ENCODE measurements around the gene ZSCAN29.

DNA sequence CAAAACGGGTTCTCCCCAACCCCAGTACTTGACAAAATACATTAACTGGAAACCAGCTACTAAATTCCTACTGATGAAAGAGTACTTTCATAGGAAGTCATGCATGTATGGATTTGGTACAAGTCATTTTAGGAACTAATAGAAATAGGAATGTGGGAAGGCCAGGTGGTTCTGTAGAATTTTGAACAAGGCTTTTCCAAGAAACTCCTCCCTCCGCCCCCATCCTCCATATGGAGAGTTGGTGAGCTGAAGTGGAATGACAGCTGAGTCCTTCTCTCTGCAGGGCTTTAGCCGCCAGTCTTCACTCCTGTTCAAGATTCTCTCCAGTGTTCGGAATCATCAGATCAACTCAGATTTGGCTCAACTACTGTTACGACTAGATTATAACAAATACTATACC, 33.3 kb upstream of the ZSCAN29 start:
- TF ChIP-seq TARDBP (IDR thresholded peaks at IDR 0.05) (no peak), ELF4 (IDR thresholded peaks at IDR 0.05) (no peak), ARNT (IDR thresholded peaks at IDR 0.05) (no peak), FOXA1 (IDR thresholded peaks at IDR 0.05) (no peak), SUZ12 (IDR thresholded peaks at IDR 0.05) (no peak), FOXM1 (IDR thresholded peaks at IDR 0.05; ENCODE audit: borderline replicate concordance) (no peak), LEF1 (IDR thresholded peaks at IDR 0.05; ENCODE audit: borderline replicate concordance) (no peak), FOXK2 (IDR thresholded peaks at IDR 0.05) (no peak), NFRKB (IDR thresholded peaks at IDR 0.05) (no peak), CTBP1 (IDR thresholded peaks at IDR 0.05; ENCODE audit: borderline replicate concordance) (no peak), SP1 (IDR thresholded peaks at IDR 0.05) (no peak), L3MBTL2 (conservative IDR thresholded peaks at IDR 0.05) (no peak)
- TF ChIP-seq, protein P1, sequence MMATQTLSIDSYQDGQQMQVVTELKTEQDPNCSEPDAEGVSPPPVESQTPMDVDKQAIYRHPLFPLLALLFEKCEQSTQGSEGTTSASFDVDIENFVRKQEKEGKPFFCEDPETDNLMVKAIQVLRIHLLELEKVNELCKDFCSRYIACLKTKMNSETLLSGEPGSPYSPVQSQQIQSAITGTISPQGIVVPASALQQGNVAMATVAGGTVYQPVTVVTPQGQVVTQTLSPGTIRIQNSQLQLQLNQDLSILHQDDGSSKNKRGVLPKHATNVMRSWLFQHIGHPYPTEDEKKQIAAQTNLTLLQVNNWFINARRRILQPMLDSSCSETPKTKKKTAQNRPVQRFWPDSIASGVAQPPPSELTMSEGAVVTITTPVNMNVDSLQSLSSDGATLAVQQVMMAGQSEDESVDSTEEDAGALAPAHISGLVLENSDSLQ (IDR thresholded peaks at IDR 0.05), result no peak

All from HEK293T (cell line).